Aorta (tissue), 5 donors: ENCODE measurements around the gene SLC2A1. TPM values are rescaled to one million over a fixed set of nuclear protein-coding genes. Genes with fewer than 3 reads are reported as not detected.
A peak's percentile ranks its signal among the peaks of the same experiment; 100 is the strongest.

Source experiments
- ATAC-seq: fragments of 200-7000 bp; cut with Tn5 transposase; one replicate; pipeline ENCODE4 v1.9.1; 2022; ENCODE audit warnings: moderate library complexity; ENCODE audit not compliant: low FRiP score
- DNase-seq, 2 donors: peaks; one replicate each; pipeline ENCODE4 v3.0.0-alpha.2; 2020
- H3K27ac ChIP-seq, 2 donors: one replicate each; pipeline ENCODE4 v1.5.1; 2013; ENCODE audit warnings: low read length in 2 of 2, mild to moderate bottlenecking in 2 of 2, moderate library complexity in 2 of 2, control low read depth in 1 of 2, inconsistent platforms in 1 of 2, low read depth in 1 of 2
- H3K27me3 ChIP-seq, 2 donors: one replicate each; pipeline ENCODE4 v1.6.1; 2013; ENCODE audit warnings: control low read depth in 1 of 2, low read length in 1 of 2, mild to moderate bottlenecking in 1 of 2, moderate library complexity in 1 of 2; ENCODE audit not compliant: insufficient read depth in 2 of 2, control insufficient read depth in 1 of 2
- H3K36me3 ChIP-seq, 2 donors: one replicate each; pipeline ENCODE4 v1.6.1; 2013; ENCODE audit warnings: control low read depth in 1 of 2, low read length in 1 of 2, mild to moderate bottlenecking in 1 of 2; ENCODE audit not compliant: insufficient read depth in 2 of 2, control insufficient read depth in 1 of 2
- H3K4me1 ChIP-seq, 2 donors: one replicate each; pipeline ENCODE4 v1.6.1; 2013; ENCODE audit warnings: low read length in 2 of 2, control low read depth in 1 of 2, mild to moderate bottlenecking in 1 of 2, moderate library complexity in 1 of 2; ENCODE audit not compliant: insufficient read depth in 2 of 2, control insufficient read depth in 1 of 2
- H3K4me3 ChIP-seq, 2 donors: one replicate each; pipeline ENCODE4 v1.5.1; 2013; ENCODE audit warnings: low read length in 2 of 2, control low read depth in 1 of 2, mild to moderate bottlenecking in 1 of 2
- H3K9me3 ChIP-seq: one replicate; pipeline ENCODE4 v1.6.1; 2013; ENCODE audit warnings: mild to moderate bottlenecking, low read length; ENCODE audit not compliant: control insufficient read depth
- WGBS, 2 donors: extraction: QIAGEN DNeasy Blood & Tissue Kit; methylation state at CpG; one replicate each; pipeline ENCODE4 v1.1.7; 2013; 5-methylcytosine and 5-hydroxymethylcytosine counted together
- intact Hi-C, 2 donors: fragments of 100-400 bp; cut with DNase I; formaldehyde crosslinking; loops; one replicate each; pipeline versions ENCODE4 v1.14.2 to v1.15.0; 2022
- polyA plus RNA-seq, 2 donors: library from polyadenylated mRNA; stranded (reverse); fragments of 200-250 nt; gene quantifications; one replicate each; pipeline ENCODE4 v1.2.3, GENCODE V29; 2013
- total RNA-seq, 2 donors: library from RNA; stranded (reverse); fragmentation: NEBNext Ultra II Directional; extraction: Animal tissue kit (Norgen Biotek cat#: 25700); gene quantifications; one replicate each; pipeline ENCODE4 v1.2.1, GENCODE V29; 2021
- donor health status: healthy with polysubstance abuse.
- donor health status: Bipolar disorder and iron deficiency.
- donor health status: DM: no; HTN: no; CAD: no.
- donor health status: DM: no; HTN: no; CAD: no.
- donor health status: DM: yes; HTN: yes; CAD: no.

The SLC2A1 gene
- total and polyA plus RNA-seq, 4 donors = 6.4 to 124 (median 49.6) TPM

GRCh38 chr1:42949312-42950115 is 9.2 kb downstream of the SLC2A1 start:
- H3K9me3 ChIP-seq = no peaks in the 10 kb centered on the region
- H3K36me3 ChIP-seq = no peaks in the 10 kb centered on the region
- H3K4me3 ChIP-seq = no peak overlapping the region
- peaks cover 0 to 5% of the 10 kb centered on the region in 2 donors for H3K4me1 ChIP-seq
- intact Hi-C loops = no loop called here
- H3K27me3 ChIP-seq = no peaks in the 10 kb centered on the region
- H3K27ac ChIP-seq = no peak overlapping the region
- DNase-seq (no peak), ATAC-seq (no peak)
- WGBS, 2 donors = 61 to 72% methylated on average over 9 of the region's 9 CpGs

GRCh38 chr1:42947965-42948732 is 10.5 kb downstream of the SLC2A1 start:
- ATAC-seq = no peak
- Histone ChIP-seq H3K9me3 (no peaks in the 10 kb centered on the region), H3K4me1 (peaks cover 0 to 10% of the 10 kb centered on the region in 2 donors), H3K36me3 (no peaks in the 10 kb centered on the region), H3K27ac (peak overlapping the region in 1 of 2 donors; percentile 39), H3K27me3 (no peaks in the 10 kb centered on the region), H3K4me3 (no peak overlapping the region)
- WGBS, 2 donors = 82 to 83% methylated on average over 13 of the region's 13 CpGs
- intact Hi-C loops = no loop called here
- no peak for DNase-seq

GRCh38 chr1:42947117-42947516 is 11.6 kb downstream of the SLC2A1 start:
- Histone ChIP-seq H3K27ac (peak overlapping the region in 1 of 2 donors; percentile 59), H3K36me3 (no peaks in the 10 kb centered on the region), H3K27me3 (no peaks in the 10 kb centered on the region), H3K9me3 (no peaks in the 10 kb centered on the region), H3K4me3 (no peak overlapping the region), H3K4me1 (peaks cover 0 to 10% of the 10 kb centered on the region in 2 donors)
- ATAC-seq = no peak
- WGBS, 2 donors = 74 to 79% methylated on average over 4 of the region's 4 CpGs
- intact Hi-C loops = no loop called here
- DNase-seq = no peak

GRCh38 chr1:42946120-42946898 is 12.4 kb downstream of the SLC2A1 start:
- Histone ChIP-seq H3K27me3 (no peaks in the 10 kb centered on the region), H3K4me1 (peaks cover 0 to 10% of the 10 kb centered on the region in 2 donors), H3K4me3 (no peak overlapping the region), H3K27ac (peak overlapping the region in 1 of 2 donors; percentile 59), H3K9me3 (no peaks in the 10 kb centered on the region), H3K36me3 (no peaks in the 10 kb centered on the region)
- no peak for ATAC-seq
- intact Hi-C loops = no loop called here
- WGBS, 2 donors = 64 to 71% methylated on average over 10 of the region's 10 CpGs
- no peak for DNase-seq

GRCh38 chr1:42945164-42945563 is 13.5 kb downstream of the SLC2A1 start:
- intact Hi-C loops = no loop called here
- no peaks in the 10 kb centered on the region for H3K9me3 ChIP-seq
- H3K36me3 ChIP-seq = no peaks in the 10 kb centered on the region
- peaks cover 1 to 11% of the 10 kb centered on the region in 2 donors for H3K4me1 ChIP-seq
- no peak for ATAC-seq
- H3K4me3 ChIP-seq = no peak overlapping the region
- WGBS, 2 donors = 65 to 91% methylated on average over 6 of the region's 6 CpGs
- no peaks in the 10 kb centered on the region for H3K27me3 ChIP-seq
- DNase-seq = no peak
- H3K27ac ChIP-seq = peak overlapping the region; percentile 45 to 95

GRCh38 chr1:42944246-42944928 is 14.3 kb downstream of the SLC2A1 start:
- H3K4me3 ChIP-seq = no peak overlapping the region
- WGBS, 2 donors = 19 to 25% methylated on average over 9 of the region's 9 CpGs
- H3K27me3 ChIP-seq = no peaks in the 10 kb centered on the region
- intact Hi-C loops = no loop called here
- H3K27ac ChIP-seq = peak overlapping the region; percentile 45 to 95
- no peaks in the 10 kb centered on the region for H3K36me3 ChIP-seq
- H3K4me1 ChIP-seq = peaks cover 4 to 11% of the 10 kb centered on the region in 2 donors
- peak; percentile 42 for ATAC-seq
- DNase-seq = peak; percentile 85 to 87
- no peaks in the 10 kb centered on the region for H3K9me3 ChIP-seq

GRCh38 chr1:42943728-42944127 is 14.9 kb downstream of the SLC2A1 start:
- Histone ChIP-seq H3K9me3 (no peaks in the 10 kb centered on the region), H3K4me1 (peaks cover 4 to 11% of the 10 kb centered on the region in 2 donors), H3K27ac (peak overlapping the region; percentile 10 to 95), H3K4me3 (no peak overlapping the region), H3K27me3 (no peaks in the 10 kb centered on the region), H3K36me3 (no peaks in the 10 kb centered on the region)
- WGBS, 2 donors = 77 to 79% methylated on average over 6 of the region's 6 CpGs
- DNase-seq = peak in 1 of 2 donors; percentile 26
- ATAC-seq = no peak
- intact Hi-C loops = loop anchor here in 1 of 2 donors (2.0 kb wide), 2 partner anchors 15 to 19 kb away; partner anchors contain the start of gene SLC2A1

GRCh38 chr1:42943166-42943565 is 15.5 kb downstream of the SLC2A1 start:
- 10 to 11% methylated on average over 7 of the region's 7 CpGs for WGBS, 2 donors
- peak overlapping the region in 1 of 2 donors; percentile 95 for H3K27ac ChIP-seq
- H3K4me3 ChIP-seq = no peak overlapping the region
- H3K27me3 ChIP-seq = no peaks in the 10 kb centered on the region
- H3K9me3 ChIP-seq = no peaks in the 10 kb centered on the region
- peaks cover 4 to 11% of the 10 kb centered on the region in 2 donors for H3K4me1 ChIP-seq
- H3K36me3 ChIP-seq = no peaks in the 10 kb centered on the region
- peak; percentile 68 for ATAC-seq
- DNase-seq = peak in 1 of 2 donors; percentile 80
- intact Hi-C loops = loop anchor here in 1 of 2 donors (2.0 kb wide), 2 partner anchors 16 to 18 kb away; partner anchors contain the start of gene SLC2A1
